ENCODE data around the gene UNC79.

The UNC79 gene

DNA sequence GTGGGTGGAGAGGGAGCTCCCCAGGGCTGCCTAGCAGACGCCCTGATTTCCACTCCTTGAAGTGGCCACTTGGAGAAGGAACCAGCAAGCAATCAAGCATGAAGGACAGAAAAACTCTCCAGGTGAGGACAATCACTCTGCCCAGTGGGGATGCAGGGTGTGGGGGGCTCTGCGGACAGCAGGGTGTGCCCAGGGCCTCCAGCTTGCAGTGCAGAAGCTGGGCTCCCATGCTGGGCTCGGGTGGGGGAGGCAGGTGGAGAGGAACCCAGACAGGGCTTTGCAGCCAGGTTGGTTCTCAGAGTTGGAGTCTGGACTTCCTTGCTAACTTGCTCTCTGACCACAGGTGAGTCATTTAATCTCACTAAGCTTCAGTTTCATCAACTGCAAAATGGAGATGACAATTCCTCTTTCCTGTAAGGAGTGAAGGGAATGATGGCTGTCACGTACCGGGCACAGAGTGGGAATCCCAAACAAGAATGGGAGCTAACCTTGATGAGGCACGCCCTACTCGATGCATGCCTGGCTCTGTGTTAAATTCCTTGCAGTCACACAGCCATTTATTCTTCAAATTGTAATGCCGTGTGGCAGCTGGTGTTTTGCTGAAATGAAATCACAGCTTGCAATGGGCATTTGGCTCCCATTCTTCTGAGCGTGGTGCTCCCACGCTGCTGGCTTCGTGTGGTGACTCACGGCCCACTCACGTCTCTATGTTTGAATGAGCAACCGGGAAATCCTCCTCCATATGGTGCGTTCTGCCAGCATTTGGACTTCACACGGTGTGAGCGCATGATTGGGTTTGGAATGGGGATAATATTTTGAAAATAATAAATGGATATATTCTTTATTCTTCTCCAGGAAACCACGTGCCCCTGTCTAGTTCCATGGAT lies 282.3 kb downstream of the UNC79 start:
- DNase-seq: no peak

DNA sequence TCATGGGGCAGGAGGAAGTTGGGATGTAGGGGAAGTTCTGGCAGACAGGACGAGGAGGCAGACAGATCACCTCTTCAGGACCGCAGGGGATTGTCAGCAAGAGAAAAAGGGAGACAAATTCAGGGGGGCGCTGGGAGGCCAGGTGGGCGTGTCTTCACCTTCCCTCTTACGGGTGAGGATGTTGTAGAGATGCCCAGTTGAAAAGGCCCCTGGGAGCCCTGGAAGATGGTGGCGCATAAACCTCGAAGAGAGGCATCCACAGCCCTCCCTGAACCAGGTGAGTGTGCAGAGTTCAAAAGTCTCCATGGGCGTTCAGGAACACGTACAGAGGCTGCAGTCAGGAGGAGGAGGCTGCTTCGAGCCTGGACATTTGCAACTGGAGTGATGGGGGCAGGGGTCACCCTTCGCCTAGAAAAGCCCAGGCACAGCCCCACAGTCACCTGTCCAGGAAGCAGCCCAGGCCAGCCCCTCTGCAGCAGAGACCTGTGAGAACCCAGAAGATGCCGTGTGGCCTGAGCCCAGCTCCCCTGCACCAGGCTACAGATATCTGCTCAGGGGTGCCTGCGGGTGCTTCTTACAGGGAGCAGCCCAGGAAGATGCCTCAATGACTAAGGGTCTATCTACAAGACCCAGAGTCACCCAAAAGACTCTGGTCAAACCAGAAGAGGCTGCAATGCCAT lies 283.1 kb downstream of the UNC79 start:
- no peak for DNase-seq

DNA sequence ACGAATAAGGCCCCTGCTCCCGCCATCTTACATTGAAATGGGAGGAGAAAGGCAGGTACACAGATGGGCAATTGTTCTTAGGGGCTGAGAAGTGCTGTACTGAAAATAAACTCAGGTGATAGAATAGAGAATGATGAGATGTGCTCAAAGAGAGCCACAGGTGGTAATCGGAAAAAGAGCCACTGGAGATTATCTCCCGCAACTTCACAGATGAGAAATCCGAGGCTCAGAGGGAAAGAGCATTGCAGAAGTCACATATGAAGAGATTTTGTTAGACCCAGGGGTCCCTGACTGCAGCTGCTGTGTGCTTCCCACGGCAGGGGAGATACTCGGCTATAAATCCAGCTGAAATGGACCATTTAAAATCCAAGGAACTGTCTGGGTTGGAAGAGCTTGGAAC lies 283.9 kb downstream of the UNC79 start:
- no peak for DNase-seq

DNA sequence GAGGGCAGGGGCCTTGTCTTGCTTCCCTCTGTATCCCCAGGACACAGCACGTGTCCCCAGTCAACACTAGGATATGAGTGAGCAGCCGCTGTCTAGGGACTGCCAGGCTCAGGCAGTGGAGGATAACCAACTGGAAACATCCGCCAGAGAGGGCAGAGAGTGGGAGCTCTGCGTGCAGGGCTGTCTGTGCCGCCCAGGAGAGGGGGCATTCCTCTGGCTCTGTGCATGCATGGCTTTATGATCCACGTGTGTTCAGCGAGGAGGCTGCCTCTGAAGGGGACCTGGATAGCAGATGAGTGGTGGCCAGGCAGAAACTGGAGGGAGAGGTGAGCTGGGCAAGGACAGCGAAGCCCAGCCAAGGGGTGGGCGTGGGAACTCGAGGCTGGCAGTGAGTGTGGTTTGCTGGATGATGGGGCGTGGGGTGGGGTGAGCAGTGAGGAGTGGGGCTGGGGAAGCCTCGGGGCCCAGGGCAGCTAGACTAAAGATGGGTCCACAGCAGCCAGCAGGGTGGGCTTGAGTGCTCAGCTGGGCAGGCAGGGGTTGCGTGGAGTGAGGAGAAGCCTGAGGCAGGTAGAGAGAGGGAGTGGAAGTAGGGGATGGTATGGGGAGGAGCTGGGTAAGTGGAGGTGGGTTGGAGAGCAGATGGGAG lies 284.7 kb downstream of the UNC79 start:
- no peak for DNase-seq

DNA sequence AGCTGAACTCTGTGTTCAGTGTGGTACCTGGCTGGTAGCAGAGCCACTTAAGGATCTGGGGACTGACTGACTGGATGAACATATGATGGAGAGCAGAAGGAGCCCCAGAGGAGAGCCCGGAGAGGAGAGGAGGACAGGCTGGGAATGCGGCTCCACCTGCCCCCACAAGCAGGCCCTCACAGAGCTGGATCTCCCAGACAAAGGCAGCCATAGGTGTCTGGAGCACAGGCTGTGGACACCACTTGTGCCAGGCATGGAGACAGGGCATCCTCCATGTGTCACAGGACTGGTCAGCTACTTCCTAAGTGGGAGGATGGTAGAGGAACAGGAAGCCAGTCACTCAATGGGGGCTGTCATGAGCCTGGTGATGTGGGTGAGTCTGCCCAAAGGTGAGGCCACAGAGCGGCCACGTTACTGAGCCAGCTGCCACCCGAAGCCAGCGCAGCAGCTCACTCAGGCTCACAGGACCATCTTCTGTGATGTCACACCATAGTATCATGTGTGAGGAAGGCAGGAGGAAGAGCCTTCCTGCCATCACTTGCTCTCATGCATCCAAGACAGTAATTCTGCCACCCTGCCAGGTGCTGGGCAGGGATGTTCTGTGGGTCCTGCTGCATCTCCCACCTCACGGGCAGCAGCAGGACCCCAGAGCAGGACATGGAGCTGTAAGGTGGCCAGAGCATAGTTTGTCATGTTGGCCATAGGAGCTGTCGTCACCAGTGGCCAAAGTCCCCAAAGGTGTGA lies 285.4 kb downstream of the UNC79 start:
- no peak for DNase-seq

DNA sequence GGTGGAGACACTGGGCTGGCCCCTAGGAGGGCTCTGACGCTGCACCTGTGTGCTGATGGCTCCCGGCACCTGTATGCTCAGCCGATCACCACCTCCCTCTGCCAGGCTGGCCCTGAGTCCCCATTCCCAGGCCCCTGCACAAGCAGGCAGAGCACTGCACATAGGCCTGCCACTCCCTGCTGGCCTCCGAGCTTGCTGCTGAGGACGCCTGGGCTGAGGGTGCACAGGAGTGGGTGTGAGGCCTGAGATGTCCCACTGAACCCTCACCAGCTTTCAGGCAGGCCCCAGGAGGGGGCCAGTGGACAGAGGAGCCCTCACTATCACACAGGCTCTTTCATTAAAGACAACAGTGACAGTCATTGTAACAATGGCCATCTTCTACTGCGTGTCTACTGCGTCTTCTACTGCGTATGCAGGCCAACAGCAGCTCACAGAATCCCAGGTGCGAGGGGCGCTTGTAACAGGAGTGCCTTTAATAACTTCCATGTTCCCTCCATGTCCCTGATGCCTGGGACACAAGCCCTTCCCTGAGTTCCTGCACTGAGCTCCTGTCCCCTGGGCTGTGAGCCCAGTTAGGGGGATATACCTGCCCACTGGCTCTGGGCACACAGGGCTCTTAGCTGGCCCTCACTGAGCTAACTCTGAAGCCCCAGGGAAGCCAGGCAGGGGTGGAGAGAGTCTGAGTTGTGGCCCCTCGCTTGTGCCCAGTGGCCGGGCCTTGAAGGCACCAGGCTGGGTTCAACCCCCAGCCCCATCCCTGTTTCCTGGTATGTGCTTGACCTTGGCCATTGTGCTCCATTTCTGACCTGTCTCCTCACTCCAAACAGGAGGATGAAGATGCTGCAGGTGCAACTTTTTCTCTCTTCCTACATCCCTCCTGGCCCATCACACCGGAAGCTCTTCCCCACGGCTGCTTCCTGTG lies 286.3 kb downstream of the UNC79 start:
- no peak for DNase-seq

DNA sequence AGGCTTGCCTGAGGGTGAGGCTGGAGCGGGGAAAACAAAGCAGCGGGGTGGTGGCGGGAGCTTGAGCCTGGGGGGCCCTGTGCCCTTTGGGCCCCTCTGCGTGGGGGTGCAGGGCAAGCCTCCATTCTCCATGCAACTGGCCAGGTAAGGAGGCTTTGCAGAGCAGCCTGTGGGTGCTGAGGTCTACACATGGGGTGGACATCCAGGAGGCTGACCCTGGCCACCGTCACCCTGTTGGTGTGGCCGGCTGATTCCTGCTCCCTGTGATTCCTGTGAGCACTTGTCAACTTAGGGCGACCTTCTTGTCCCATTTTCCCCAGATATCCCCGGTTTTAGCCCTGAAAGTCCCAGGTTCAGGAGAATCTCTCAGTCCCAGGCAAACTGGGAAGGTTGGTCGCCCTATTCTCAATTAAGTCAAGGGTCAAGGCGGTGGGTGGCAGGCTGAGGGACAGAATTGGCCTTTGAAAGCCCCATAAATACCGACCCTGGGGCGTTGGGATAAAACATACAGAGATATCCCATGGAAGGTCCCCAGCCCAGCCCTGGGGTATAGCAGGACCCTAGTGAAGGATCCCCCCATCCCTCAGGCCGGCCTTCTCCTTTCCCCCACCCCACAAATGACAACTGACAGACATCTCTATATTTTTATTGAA lies 287.1 kb downstream of the UNC79 start:
- DNase-seq: no peak

DNA sequence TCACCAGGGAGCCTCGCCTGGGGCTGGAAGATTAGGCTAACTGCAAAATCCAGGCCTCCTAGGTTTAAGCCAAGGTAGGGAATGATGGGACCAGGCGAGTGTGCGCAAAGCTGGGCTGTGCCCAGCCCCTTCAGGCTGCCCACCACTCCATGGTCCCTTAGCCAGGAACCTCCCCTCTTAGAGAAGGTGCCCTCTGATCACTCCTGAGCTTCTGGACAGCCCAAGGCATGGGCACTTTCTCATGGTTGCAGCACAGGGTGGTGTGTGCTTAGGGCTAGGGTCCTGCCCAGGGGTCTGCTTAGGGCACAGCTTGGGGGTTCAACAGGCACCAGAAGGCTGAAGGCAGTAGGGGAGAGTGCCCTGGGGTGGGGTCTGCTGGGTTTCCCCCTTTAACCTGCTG lies 288.5 kb downstream of the UNC79 start:
- no peak for DNase-seq

DNA sequence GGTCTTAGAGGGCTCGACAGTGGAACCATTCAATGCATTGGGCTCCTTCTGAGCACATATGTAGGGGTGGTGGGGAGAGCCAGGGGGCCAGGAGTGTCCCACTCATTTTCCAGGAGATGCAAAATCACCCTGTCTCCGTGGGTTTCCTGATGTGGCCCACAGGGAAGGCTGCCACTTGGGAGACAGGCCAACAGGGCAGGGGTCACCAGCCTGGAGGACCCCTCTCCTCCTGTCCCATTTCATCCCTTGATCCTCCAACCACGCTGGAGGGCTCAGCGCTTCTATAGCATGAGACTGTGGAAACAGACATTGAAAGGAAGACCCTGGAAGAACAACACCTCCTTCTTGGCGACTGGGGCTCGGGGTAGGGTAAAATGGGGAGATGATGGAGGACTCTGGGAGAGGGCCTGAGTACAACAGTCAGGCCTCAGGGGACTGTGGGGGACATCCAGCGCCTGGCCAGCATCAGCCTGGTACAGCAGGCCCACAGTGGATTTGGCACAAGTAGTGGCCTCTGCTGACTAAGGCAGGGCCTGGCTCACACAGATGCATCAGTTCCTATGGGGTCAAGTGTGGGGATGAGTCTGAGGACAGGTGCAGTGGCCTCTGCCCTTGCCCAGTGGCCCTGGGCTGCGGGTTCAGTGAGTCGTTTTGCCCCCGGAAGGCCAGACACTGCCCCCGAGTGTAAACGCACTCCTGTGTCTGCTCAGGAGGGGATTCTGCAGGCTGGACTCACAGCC lies 289.5 kb downstream of the UNC79 start:
- DNase-seq: no peak

DNA sequence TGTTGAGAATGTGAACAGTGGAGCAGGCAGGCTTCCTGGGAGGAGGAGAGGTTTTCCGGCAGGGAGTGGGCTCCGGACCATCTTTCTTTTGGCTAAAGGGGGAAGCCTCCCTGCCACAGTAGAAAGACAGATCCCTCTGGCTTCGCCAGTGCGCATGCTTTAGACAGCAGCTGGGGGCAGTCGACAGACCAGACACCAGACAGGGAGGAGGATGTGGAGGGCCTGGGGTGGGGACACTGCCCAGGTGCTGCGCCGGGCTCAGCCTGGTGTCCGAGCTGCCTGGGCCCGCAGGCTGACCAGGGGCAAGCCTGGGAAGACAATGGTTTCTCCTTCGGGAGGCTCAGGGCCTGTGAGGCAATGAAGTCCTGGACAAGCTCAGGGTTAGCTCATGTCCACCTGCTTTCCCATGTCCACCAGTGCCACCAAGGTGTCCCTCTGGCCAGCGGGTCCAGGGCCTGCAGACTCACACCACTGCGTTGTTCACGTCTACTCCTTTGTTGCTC lies 290.3 kb downstream of the UNC79 start:
- no peak for DNase-seq

DNA sequence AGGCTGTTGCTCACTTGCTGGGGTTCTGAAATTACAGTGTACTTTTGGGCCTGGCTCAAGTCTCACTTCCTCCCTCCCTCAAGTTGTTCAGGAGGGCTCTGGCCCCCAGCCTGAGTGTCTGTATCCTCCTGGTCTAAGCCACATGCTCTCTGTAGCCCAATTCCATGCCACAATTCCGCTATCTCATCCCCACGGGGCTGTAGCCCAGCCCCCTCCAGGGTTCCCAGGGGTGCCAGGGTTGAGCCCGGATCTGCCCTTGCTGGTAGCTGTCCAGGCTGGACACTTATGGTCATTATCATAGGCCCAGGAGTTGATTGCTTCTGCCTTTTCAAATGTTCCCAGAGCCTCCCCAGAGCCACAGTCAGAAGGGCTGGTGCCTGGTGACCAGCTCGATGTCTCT lies 292.3 kb downstream of the UNC79 start:
- DNase-seq: no peak

DNA sequence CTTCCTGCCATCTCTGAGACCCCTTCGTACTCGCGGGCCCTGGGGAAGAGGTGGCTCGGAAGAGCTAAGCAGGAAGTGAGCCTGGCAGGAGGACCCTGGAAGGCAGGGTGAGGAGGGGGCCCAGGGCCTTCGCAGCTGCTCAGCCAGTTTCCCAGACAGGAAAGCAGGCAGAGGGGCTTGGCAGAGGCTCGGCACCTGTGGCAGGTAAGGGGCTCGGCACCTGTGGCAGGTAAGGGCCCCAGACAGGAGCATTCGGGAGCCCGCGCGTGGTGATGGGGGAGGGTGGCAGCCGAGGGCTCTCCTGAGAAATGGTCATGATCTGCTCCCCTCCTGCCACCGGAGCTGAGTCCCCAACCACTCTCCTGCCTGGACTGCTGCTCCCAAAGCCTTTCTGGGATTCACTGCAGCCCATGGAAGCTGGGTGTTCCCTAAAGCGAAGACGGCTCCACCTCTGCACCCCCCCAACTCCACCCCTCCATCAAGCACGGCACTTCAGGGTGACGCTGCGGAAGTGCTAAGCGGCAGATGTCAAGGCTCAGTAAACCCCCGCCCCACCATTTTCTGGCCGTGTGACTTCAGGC lies 294.4 kb downstream of the UNC79 start:
- DNase-seq: no peak

DNA sequence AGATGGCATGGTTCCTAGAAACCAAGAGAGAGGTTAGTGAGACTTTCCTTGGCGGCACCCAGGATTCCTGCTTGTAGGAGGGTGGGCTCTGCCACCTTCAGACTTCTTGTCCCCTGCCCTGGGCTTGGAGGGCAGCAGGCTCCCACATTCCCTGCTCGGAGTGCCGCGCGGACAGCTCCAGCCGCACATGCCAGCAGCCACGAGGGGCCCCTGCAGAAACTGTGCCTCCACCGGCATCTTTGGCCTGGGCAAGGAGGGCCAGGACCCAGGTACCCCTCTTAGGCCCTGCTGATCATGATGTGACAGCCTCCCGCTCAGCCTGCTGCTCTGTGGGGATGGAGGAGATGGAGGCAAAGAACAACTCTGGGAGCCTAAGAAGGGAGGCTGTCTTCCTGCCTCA lies 295.3 kb downstream of the UNC79 start:
- no peak for DNase-seq

DNA sequence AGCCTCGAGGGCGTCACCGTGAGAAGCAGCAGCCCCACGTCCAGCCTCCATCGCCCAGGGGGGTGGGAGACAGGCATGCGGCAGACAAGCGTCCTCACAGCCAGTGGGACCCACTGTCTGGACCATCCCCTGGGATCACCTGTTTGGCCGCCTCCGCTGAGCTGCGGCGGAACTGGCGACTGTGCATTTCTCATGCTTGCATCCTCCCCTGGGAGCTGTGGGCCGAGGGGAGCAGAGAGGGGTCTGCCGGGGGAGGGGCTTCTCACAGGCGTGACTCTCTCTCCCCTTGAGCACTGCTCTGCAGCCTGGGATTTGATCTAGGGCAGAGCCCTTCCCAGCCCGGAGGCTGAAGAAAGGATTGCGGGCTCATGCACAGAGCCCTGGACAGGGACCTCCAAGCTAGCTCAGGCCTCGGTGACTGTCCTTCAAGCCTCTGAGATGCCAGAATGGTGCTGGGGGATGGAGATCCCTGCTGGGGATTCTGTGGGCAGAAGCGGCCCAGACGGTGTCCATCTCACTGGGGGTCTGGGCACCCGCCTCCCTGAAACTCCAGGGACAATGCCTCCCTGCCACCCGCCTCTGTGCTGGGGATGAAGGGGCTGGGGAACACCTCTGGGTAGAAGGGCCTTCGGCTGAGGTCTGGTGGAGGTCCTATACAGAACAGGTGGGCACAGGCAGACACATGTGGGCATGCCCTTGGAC lies 296.5 kb downstream of the UNC79 start:
- DNase-seq: no peak

DNA sequence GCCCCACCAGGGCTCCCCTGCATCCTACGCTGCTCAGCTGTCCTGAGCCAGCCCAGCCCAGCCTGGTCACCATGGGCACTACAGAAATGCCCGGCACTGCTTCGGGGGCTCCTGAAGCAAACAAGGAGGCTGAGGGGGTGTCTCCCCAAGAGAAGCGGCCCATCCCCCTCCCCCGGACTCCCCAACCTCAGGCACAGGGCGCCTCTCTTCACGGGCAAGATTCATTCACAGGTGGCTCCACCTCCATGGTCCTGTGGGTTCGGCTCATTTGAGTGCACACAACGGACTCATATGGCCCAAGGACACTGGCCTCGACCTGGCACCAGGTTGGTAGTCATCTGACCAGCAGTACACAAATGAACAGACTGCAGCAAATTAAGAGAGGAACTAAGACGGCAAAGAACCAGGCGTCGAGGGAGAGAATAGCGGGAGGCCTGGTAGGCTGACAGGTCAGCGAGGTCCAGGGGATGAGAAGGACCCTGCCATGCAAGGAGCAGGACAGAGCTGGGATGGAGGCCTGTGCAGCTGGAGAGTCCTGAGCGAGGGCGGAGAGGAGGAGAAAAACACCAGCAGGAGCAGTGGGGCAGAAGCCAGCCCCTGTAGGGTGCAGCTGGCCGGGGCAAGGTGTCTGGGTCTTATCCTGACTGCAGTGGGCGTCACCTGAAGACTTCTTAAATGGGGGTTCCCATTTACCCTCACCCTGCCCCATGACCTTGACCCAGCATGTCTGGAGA lies 297.3 kb downstream of the UNC79 start:
- DNase-seq: no peak

DNA sequence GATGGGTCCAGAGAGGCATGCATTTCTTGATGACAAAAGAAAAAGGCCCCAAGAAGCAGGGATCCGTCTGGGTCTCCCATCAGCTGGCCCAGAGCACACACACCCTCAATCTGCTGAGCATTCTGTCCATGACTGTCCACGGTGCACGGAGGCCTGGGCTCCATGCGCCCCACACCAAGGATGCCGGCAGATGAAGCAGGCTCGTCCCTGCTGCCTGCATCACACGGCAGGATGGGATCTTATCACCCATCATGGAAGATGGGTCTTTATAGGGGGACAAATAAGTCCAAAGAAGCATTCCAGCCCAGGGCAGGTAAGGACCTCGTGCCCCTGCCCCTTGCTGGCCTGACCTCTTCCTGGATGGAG lies 297.9 kb downstream of the UNC79 start:
- no peak for DNase-seq

DNA sequence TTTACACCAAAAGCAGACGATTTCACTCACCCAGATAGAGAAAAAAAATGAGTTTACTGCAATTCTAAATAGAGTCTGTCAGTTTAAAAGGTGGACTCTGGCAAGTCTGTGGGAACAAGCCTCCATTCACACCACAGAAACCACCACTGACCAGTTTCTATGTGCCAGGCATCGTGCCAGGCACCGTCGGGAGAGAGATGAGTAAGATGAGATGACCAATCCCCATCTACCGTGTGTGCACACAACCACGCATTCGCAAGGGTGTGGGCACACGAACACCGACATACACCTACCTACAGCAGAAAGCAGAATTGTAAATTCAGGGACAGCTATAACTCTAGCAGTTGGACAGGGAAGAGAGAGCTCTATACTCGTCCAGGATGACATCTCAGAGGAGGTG lies 299.3 kb downstream of the UNC79 start:
- DNase-seq: no peak

DNA sequence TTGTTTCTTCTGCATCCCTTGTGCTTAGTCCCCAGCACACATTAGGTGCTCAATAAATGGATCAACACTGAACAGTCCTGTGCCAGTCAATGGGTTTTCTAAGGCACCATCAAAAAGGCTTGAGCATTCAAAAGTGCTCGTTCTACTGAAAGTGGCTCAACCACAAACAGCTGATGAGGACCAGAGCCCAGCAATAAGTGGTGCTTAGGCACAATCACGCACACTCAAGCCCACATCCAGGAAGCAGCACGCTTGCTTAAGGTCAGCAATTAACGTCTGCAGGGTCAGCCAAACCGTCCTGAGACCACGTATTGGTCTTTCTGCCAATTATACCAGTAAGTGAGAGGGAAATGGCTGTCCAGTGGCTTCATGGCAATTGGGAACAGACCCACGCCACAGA lies 301.0 kb downstream of the UNC79 start:
- DNase-seq: peak; percentile 65

DNA sequence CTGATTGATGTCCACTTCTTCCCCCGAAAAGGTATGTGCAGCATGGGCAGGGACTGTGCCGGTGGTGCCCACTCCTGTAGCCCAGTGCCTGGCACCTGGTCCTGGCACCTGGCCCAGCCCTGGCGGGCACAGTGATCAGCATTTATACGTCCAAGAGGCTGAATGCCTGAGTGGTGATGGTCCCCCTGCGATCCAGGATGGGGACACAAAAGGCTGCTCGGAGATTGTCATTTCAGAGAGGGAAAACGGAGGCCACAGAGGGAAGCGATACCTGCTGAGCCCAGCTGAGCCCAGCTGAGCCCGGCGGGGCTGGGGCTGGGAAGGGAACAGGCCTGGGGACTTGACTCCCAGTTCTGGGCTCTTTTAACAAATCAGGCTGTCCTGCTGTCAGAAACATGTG lies 301.8 kb downstream of the UNC79 start:
- DNase-seq: no peak

All from NCI-H2029 treated with DMSO at 0.1 percent for 48 hours (cell line).